Activated CD4-positive, alpha-beta T cell treated with anti-CD3 and anti-CD28 coated beads, Interleukin-2, amount 50 U/mL, for 1 hour (primary cell): Measurements from ENCODE around the gene FAM171A1.
"Not testable (repeated sequence)": the region's sequence is repeated elsewhere in the genome, so short reads cannot be mapped to it uniquely, and the experiment has no call there.

Source experiments
- DNase-seq: peaks from one replicate; pipeline ENCODE4 v3.0.0-alpha.2; 2020

Gene FAM171A1

DNA sequence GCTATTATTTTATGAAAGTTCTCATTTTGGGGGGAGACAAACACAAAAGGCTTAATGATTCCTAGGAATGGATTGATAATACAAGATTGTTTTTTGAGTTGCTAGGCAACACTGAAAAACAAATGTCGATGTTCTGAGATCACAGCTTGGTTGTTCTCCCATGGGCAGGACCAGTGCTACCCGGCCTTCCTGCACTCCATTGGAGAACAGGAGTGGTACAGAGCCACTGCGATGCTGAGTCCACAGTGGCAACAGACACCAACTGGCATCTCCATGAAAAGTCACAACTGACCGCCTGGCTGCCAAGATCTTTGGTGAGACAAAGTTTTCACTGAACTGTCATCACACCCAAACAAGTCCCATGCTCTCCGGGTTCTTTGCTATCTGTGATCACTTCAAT lies 133.7 kb downstream of the FAM171A1 start:
- DNase-seq, result no peak

DNA sequence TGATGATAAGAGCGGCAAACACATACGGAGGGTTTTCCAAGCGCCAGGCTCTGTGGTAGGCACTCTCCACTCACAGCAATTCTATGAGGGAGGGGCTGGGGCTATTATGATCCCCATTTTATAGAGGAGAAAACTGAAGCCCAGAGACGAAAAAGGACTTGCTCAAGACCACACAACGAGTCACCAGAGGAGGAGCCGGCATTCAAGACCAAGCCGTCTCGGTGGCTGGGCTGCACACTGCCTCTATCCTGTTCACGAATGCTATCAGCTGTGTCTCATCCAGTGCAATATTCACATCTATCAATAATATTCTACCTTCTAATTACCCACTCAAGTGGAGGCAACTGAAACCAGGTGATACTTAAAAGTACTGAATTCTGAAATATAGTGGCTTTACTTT lies 134.7 kb downstream of the FAM171A1 start:
- no peak for DNase-seq

DNA sequence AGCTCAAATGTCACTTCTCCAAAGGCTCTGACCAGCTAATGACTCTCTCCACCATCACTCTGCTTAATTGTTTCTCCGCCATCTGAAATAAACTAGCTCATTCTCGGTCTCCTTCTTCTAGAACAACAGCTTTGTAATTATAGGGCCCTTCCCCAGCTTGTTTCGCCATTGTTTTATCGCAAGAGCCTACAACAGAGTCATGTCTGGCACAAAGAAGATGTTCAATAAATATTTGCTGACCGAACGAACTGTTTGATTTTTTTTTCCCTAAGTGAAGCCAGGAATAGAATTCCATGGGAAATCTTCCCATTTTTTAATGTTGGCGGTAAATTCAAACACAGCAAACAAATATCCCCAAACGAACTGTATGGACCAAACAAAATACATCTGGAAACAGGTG lies 138.8 kb downstream of the FAM171A1 start:
- DNase-seq, result no peak

GRCh38 chr10:15231426-15231825 lies 139.7 kb downstream of the FAM171A1 start:
- no peak for DNase-seq

DNA sequence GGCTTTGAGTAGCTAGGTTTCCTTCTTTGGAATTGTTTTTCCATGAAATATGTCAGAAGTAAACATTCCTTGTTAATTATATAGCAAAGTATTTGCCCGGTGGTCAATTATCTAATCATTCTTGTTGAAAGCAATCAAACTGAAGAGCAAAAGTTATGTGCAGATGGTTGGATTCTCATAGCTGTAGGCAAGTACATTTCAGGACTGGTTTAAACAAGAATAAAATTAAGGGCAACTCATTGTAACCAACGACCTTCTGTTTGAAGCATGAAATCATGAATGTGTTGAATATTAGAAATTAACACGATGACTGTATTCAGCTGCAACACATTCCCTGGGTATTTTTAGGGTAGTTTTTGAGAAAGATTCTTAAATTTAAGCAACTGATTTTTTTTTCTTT lies 140.8 kb downstream of the FAM171A1 start:
- DNase-seq, result no peak

DNA sequence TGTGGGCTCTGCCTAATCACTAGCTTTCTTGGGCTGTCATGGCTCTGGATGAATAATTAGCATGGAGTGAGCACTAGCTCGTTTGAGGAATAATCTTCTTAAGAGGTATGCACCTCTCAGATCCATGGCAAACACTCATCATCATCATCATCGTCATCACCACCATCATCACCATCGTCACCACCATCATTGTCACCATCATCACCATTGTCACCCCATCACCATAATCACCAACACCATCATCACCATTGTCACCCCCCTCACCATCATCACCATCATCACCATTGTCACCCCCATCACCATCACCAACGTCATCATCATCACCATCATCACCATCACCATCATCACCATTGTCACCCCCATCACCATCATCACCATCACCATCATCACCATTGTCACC lies 141.8 kb downstream of the FAM171A1 start:
- DNase-seq, result no peak

- no peak for DNase-seq
These were observed 142.7 kb downstream of the FAM171A1 start for GRCh38 chr10:15228426-15228825.

DNA sequence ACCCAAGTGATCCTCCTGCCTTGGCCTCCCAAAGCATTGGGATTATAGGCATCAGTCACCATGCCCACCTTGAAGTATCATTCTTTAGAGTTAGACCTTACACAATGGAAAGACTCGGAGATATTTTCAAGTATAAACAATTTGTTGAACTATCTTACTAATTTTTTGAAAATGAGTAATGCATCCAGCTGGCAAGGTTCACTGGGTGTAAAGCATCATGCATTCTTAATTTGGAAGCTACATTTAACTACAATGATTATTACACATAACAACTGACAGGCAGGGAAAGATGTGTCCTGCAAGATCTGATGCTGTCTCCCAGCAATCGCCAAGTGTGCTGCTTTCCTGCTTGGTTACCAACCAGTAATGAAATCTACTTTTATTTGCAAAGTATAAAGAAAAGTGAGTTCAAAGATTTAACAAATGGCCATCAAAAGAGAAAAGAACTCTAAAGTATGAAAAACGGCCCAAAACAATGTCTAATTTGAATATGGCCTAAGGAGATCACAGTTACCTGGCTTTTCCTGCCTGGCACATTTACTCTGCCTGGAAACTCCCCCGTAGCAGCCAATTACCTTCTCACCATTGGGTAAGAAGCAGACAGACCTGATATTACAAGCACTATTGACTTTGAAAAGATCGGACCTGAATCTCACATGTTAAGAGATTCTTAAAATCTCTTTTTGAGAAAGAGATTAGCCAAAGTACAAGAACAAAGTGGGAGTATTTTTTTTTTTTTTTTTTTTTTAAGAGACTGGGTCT lies 143.3 kb downstream of the FAM171A1 start:
- no peak for DNase-seq

DNA sequence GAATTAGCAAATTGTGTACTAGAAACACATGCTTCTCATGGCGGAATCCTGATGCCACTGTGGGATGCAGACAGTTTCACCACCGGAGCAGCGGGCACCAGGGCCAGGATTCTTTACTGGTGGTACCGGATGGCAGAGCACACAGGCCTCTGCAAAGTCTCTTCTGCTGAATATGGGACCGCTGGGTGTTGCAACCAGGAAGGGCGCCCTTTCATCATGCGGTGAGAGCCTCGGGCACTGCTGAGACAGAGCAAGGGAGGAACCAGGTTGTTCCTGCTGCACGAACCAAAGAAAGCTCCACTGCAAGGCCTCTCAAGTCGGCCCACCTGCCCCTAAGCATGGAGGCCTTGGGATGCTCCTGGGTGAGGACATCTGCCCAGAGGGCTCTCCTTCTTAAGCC lies 145.6 kb downstream of the FAM171A1 start:
- no peak for DNase-seq

- no peak for DNase-seq
These were observed 146.1 kb downstream of the FAM171A1 start for GRCh38 chr10:15224948-15225347.

DNA sequence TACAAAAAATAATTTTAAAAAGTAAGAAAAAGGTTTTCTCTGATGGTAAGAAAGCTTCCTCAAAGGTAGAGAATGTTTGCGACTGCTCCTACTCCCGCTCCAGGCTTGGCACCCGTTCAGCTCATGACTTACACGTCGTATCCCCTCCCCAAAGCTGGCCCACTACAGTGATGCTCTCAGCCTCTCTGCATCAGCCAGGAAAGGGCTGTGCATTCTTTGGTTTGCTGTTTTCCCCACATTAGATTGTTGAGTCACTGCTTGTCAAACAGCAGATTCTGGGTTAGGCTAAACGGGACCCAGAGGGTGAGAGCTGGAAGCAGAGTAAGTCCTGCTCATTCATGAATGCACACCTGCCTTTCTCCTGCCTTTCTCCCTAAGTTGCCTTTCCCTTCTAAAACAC lies 147.9 kb downstream of the FAM171A1 start:
- no peak for DNase-seq

DNA sequence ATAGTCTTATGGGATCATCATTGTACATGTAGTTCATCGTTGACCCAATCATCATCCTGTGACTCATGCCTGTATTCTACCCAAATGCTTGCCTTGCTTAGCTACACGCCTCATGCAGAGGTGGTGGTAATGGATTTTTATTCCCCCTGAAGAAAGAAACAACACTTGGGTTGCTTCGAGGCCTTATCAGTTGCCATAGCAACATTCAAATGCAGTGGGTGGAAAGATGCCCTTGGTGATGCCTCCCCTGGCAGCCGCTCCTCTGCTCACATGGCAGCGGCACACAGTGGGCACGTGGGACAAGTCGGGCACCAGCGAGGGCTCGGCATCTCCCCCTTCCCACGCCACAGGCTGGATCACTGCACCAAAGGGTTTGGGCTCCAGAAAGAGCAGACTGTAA lies 148.6 kb downstream of the FAM171A1 start:
- DNase-seq, result no peak

- DNase-seq, result no peak
These were observed 150.6 kb downstream of the FAM171A1 start for GRCh38 chr10:15220445-15220844.

- DNase-seq, result no peak
These were observed 154.4 kb downstream of the FAM171A1 start for GRCh38 chr10:15216700-15217099.

DNA sequence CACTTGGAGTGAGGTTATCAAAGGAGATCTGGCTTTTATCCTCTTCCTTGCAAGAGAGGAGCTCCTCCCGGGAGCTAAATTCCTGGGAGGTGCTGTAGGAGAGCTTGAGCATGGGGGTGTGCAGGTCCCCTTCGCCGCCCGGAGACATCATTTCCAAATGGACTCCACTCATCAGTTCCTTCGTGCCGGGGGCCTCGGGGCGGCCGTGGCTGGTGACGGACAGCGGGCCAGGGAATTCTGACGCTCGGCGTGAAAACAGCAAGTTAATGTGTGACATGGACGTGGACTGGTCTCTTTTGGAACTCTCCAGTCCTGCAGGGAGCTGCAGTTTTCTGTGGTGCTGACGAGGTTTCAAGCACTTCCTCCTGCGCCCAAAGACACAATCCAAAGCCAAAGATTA lies 156.9 kb downstream of the FAM171A1 start:
- DNase-seq, result no peak

DNA sequence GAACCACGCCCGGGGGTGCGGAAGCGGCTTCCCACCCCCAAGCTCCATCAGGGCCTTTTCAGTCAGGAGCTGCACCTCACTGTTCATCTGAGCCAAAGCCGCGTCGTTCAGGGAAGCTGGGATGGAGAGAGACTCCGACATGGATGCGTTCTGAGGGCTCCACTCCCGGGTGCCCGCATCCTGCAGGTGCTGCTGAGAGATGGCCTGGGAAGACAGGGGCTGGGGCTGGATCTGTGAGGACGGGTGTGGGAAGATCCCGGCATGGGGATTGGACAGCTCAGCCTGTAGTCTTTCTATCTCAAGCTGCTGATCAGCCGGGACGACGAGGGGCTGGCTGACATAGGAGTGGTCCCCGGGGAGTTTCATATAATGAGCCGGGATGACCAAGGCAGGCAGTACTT lies 157.6 kb downstream of the FAM171A1 start:
- no peak for DNase-seq

GRCh38 chr10:15211464-15211979 lies 159.6 kb downstream of the FAM171A1 start:
- DNase-seq, result no peak

DNA sequence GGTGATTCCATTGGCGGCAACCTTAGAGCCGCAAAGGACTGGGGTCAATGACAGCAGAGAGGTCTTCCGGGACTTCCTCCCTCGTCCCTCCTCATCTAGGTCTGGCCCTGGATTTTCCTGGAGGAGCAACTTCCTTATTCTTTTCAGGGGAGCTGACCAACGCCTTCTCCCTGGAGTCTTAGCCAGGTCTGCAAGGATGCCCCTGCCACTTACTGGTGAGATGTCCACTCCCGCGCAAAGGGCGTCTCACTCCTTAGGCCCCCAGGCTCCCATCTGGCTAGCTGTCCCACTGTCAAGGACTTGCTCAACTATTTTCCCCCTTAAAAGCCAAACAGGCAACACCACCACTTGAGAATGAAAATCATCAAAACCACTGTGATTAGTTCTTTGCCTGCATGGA lies 160.6 kb downstream of the FAM171A1 start:
- no peak for DNase-seq

DNA sequence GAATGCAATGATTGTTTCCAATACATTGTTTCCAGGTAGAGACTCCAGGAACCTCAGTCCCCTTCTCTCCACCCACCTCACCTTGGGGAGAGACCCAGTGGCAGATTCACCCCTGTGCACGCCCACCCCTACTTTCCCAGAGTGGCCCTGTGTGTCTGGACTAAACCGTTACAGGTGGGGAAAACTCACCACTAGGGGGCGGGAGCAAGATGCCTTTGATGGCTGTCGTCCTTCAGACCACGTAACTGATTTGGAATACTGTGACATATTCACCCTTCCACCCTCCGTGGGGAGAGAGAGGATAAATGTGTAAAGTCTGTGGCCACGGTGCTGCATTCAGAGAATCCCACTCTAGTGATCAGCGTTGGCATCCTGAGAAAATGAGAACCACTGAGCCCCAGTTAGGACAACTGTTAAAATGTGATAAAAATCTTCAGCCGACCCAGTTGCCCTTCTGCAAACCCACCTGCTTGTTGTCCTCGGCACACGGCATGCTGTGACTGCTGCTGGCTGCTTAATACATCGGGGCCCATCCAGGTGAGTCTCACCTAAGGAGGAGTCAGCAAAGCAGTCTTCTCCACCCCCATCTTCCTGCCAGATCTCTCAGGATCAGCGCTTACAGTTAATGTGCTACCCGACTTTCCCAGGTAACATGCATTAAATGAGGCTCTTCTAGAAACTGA lies 161.1 kb downstream of the FAM171A1 start:
- peak; percentile 82 for DNase-seq

DNA sequence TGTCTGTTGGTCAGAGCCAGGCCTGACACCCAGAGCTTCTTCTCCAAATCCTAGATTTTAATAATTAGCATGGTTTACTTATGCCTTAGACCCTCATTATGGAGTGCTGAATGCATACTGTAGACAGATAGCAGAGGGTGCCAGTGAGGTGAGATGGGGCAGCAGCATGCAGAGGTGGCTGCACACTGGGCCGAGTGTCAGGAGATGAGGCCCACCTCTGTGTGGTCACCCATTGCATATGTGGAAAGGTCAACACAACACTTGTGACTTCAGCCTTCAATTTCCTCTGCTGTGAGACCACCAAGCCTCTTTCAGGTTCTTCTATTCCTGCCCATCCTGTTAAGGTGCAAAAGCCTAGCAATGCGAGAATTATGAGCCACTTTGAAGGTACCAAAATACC lies 162.9 kb downstream of the FAM171A1 start:
- no peak for DNase-seq

DNA sequence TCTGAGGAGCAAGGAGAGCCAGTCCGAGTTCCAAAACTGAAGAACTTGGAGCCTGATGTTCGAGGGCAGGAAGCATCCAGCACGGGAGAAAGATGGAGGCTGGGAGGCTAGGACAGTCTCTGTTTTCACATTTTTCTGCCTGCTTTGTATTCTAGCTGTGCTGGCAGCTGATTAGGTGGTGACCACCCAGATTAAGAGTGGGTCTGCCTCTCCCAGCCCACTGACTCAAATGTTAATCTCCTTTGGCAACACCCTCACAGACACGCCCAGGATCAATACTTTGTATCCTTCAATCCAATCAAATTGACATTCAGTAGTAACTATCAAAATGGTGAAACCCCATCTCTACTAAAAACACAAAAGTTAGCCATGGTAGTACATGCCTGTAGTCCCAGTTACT lies 163.7 kb downstream of the FAM171A1 start:
- not testable (repeated sequence) for DNase-seq

DNA sequence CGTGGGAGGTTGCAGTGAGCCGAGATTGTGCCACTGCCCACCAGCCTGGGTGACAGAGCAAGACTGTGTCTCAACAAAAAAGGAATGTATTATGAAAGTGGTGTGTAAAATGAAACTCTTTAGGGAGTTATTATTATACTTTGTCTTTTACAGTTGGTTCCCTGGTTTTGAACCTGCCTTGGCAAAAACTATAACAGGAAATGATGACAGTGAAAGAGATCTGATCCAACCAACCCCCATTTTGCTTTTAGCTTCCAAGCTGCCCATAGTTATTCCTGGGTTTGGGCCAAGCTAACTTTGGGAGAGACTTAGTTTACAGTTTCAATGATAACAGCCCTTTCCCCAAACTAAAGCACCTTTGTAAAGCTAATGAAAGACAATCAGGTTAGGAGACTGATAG lies 168.4 kb downstream of the FAM171A1 start:
- no peak for DNase-seq

- not testable (repeated sequence) for DNase-seq
These were observed 168.8 kb downstream of the FAM171A1 start for GRCh38 chr10:15202301-15202621.

DNA sequence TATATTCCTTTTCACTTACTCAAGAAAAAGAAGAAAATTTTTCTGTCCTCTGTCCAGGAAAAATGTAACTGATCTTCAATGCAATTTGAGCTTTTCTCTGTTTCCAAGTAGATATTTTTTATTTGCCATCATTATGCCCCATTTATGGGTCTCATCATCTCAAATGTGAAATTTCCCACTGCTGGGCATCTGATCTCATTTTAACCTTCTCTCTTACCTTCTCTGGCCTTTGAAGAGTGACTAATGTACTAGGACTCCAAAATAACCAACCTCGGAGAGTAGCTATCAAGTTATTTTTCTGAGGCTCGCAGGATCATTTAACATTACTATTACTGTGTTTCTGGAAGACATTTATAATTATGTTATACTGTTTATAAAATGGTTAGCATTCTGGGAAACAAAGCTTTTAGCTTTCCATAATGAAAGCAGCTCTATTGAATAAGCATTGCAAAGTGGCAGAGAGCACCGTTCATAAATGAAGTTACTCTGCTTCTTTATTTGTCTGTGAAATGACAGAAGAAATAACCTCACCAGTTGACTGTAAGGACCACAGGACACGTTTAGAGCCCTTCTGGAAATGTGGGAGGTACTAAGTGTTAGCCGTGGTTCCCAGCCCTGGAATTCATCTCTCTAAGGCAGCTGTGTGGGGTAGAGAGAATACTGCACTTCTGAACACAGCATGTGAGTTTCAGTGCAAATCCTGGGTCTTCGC lies 169.3 kb downstream of the FAM171A1 start:
- DNase-seq, result no peak
